ENCODE data around the gene ADARB1. TPM values are rescaled to one million over a fixed set of nuclear protein-coding genes. Genes with fewer than 3 reads are reported as not detected.

ADARB1 gene
- total RNA-seq, 1 experiment from 2014 or later = 14.6 TPM

- TF ChIP-seq, protein P1, sequence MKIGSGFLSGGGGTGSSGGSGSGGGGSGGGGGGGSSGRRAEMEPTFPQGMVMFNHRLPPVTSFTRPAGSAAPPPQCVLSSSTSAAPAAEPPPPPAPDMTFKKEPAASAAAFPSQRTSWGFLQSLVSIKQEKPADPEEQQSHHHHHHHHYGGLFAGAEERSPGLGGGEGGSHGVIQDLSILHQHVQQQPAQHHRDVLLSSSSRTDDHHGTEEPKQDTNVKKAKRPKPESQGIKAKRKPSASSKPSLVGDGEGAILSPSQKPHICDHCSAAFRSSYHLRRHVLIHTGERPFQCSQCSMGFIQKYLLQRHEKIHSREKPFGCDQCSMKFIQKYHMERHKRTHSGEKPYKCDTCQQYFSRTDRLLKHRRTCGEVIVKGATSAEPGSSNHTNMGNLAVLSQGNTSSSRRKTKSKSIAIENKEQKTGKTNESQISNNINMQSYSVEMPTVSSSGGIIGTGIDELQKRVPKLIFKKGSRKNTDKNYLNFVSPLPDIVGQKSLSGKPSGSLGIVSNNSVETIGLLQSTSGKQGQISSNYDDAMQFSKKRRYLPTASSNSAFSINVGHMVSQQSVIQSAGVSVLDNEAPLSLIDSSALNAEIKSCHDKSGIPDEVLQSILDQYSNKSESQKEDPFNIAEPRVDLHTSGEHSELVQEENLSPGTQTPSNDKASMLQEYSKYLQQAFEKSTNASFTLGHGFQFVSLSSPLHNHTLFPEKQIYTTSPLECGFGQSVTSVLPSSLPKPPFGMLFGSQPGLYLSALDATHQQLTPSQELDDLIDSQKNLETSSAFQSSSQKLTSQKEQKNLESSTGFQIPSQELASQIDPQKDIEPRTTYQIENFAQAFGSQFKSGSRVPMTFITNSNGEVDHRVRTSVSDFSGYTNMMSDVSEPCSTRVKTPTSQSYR (CRISPR knock-in tag; IDR thresholded peaks at IDR 0.05) = no peak
- TF ChIP-seq SOX15 (CRISPR knock-in tag; IDR thresholded peaks at IDR 0.05) (no peak), ZNF219 (CRISPR knock-in tag; IDR thresholded peaks at IDR 0.05; ENCODE audit: borderline replicate concordance) (no peak), ARID4B (CRISPR knock-in tag; IDR thresholded peaks at IDR 0.05; ENCODE audit: borderline replicate concordance) (no peak), ETV6 (CRISPR knock-in tag; IDR thresholded peaks at IDR 0.05) (no peak), MYBL2 (CRISPR knock-in tag; IDR thresholded peaks at IDR 0.05) (no peak), EMX1 (CRISPR knock-in tag; IDR thresholded peaks at IDR 0.05) (no peak), AR (CRISPR knock-in tag; IDR thresholded peaks at IDR 0.05) (no peak), HMGA2 (CRISPR knock-in tag; IDR thresholded peaks at IDR 0.05) (no peak), FOXP1 (CRISPR knock-in tag; IDR thresholded peaks at IDR 0.05; ENCODE audit: borderline replicate concordance) (no peak)
- TF ChIP-seq, protein P2, sequence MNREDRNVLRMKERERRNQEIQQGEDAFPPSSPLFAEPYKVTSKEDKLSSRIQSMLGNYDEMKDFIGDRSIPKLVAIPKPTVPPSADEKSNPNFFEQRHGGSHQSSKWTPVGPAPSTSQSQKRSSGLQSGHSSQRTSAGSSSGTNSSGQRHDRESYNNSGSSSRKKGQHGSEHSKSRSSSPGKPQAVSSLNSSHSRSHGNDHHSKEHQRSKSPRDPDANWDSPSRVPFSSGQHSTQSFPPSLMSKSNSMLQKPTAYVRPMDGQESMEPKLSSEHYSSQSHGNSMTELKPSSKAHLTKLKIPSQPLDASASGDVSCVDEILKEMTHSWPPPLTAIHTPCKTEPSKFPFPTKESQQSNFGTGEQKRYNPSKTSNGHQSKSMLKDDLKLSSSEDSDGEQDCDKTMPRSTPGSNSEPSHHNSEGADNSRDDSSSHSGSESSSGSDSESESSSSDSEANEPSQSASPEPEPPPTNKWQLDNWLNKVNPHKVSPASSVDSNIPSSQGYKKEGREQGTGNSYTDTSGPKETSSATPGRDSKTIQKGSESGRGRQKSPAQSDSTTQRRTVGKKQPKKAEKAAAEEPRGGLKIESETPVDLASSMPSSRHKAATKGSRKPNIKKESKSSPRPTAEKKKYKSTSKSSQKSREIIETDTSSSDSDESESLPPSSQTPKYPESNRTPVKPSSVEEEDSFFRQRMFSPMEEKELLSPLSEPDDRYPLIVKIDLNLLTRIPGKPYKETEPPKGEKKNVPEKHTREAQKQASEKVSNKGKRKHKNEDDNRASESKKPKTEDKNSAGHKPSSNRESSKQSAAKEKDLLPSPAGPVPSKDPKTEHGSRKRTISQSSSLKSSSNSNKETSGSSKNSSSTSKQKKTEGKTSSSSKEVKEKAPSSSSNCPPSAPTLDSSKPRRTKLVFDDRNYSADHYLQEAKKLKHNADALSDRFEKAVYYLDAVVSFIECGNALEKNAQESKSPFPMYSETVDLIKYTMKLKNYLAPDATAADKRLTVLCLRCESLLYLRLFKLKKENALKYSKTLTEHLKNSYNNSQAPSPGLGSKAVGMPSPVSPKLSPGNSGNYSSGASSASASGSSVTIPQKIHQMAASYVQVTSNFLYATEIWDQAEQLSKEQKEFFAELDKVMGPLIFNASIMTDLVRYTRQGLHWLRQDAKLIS (CRISPR knock-in tag; IDR thresholded peaks at IDR 0.05; ENCODE audit: borderline replicate concordance) = no peak
Observed at GRCh38 chr21:45108034-45108790, 33.8 kb downstream of the ADARB1 start (continued).

All from WTC11 (cell line).